ENCODE data around the gene CEP41.

The CEP41 gene

GRCh38 chr7:130346941-130347340 is 93.9 kb downstream of the CEP41 start:
- no peak for DNase-seq

- DNase-seq = no peak
These were observed 94.5 kb downstream of the CEP41 start for GRCh38 chr7:130346177-130346905.

- DNase-seq = no peak
These were observed 95.1 kb downstream of the CEP41 start for GRCh38 chr7:130345725-130346124.

GRCh38 chr7:130345136-130345535 is 95.7 kb downstream of the CEP41 start:
- DNase-seq = no peak

- DNase-seq = no peak
These were observed 96.4 kb downstream of the CEP41 start, which contains the start of gene CPA5 for GRCh38 chr7:130344271-130344866. TSS of gene CPA5 (plus strand) at chr7:130344816. CDS start at chr7:130346486, 1,670 bp downstream.
